HepG2 (cell line): ENCODE measurements around the gene ARFGAP3. TPM values are rescaled to one million over a fixed set of nuclear protein-coding genes. Genes with fewer than 3 reads are reported as not detected.

Experiments
- ATAC-seq: fragments of 200-7000 bp; cut with Tn5 transposase; 3 replicates; pipeline ENCODE4 v1.9.1; 2020; ENCODE audit warnings: mild to moderate bottlenecking, moderate library complexity
- BruUV-seq: library from RNA; stranded (reverse); fragments of 400-500 nt; replicated peaks from 2 replicates; lab custom pipeline; 2021; lab: Mats Ljungman, UMichigan
- CTCF ChIA-PET: fragments of 300-600 bp; formaldehyde crosslinking; extraction: SDS; loops from one replicate; lab custom pipeline; 2021; ENCODE audit warnings: low total read pairs, inconsistent platforms, low intra/inter-chr PET ratio; lab: Yijun Ruan, JAX
- POLR2A ChIA-PET: fragments of 350-600 bp; sonication (Branson Sonifier 250); formaldehyde crosslinking; loops from one replicate; lab custom pipeline; 2020; ENCODE audit warnings: antibody characterized with exemption, inconsistent platforms; lab: Yijun Ruan, JAX
- DNase-seq: peaks from one replicate; pipeline ENCODE4 v3.0.0-alpha.2; 2015; ENCODE audit warnings: low spot score
- FAIRE-seq: peaks from 3 replicates; lab custom pipeline; 2011; peaks lifted over from hg19 to GRCh38; lab: Jason Lieb, UNC
- H2AFZ ChIP-seq: one replicate; pipeline ENCODE4 v1.6.1; 2011; ENCODE audit warnings: low read length, inconsistent platforms
- H3K27ac ChIP-seq: fragments of 300-600 bp; 3 replicates; pipeline ENCODE4 v1.8.0; 2011; ENCODE audit warnings: mixed run types, mild to moderate bottlenecking, mixed read lengths, low read length, inconsistent platforms; ENCODE audit not compliant: insufficient read depth; ENCODE audit errors: extremely low read length
- H3K27me3 ChIP-seq, 2 experiments: fragments of 200-600 bp in 1 of 2; 2 replicates in 1 of 2; 3 replicates in 1 of 2; pipeline versions ENCODE4 v1.6.0 to v1.8.0; 2011; ENCODE audit warnings: low read length in 2 of 2, mild to moderate bottlenecking in 2 of 2, moderate library complexity in 2 of 2, inconsistent platforms in 1 of 2; ENCODE audit not compliant: insufficient read depth in 2 of 2, control insufficient read depth in 1 of 2
- H3K36me3 ChIP-seq, 2 experiments: fragments of 200-600 bp in 1 of 2; replicated peaks in 1 of 2; 2 replicates in 1 of 2; 3 replicates in 1 of 2; pipeline versions ENCODE4 v1.5.1 to v1.8.0; 2011; ENCODE audit warnings: low read length in 2 of 2, inconsistent platforms in 1 of 2; ENCODE audit not compliant: insufficient read depth in 2 of 2, control insufficient read depth in 1 of 2
- H3K4me1 ChIP-seq: 2 replicates; pipeline ENCODE4 v1.5.1; 2012; ENCODE audit warnings: low read length, inconsistent platforms; ENCODE audit not compliant: insufficient read depth
- H3K4me2 ChIP-seq: 2 replicates; pipeline ENCODE4 v1.6.0; 2011; ENCODE audit warnings: low read depth, low read length, inconsistent platforms
- H3K4me3 ChIP-seq, 3 experiments: fragments of 200-600 bp in 1 of 3; sonication (generic), shearing (Covaris generic) in 1 of 3; replicated peaks in 1 of 3; 2 replicates each; pipeline ENCODE4 v1.5.1; 2011 to 2016; ENCODE audit warnings: low read length in 3 of 3, inconsistent platforms in 2 of 3, low read depth in 2 of 3, mild to moderate bottlenecking in 2 of 3, control low read depth in 1 of 3, mixed read lengths in 1 of 3; ENCODE audit not compliant: insufficient read depth in 1 of 3
- H3K79me2 ChIP-seq: one replicate; pipeline ENCODE4 v1.6.1; 2011; ENCODE audit warnings: low read length, inconsistent platforms; ENCODE audit not compliant: insufficient read depth
- H3K9ac ChIP-seq: 2 replicates; pipeline ENCODE4 v1.6.0; 2011; ENCODE audit warnings: mild to moderate bottlenecking, low read depth, low read length, inconsistent platforms; ENCODE audit not compliant: insufficient read depth
- H3K9me3 ChIP-seq: 2 replicates; pipeline ENCODE4 v1.5.1; 2012; ENCODE audit warnings: mild to moderate bottlenecking, low read length
- H4K20me1 ChIP-seq: 2 replicates; pipeline ENCODE4 v1.6.0; 2011; ENCODE audit warnings: inconsistent platforms, mild to moderate bottlenecking, low read length, moderate library complexity; ENCODE audit not compliant: insufficient read depth
- ATF3 ChIP-seq: sonication (generic); formaldehyde crosslinking; IDR thresholded peaks from 2 replicates; pipeline ENCODE4 v1.4.0; 2020; ENCODE audit warnings: missing genetic modification reagents
- IRF9 ChIP-seq: sonication (generic); formaldehyde crosslinking; IDR thresholded peaks from 2 replicates; pipeline ENCODE4 v1.8.0; 2022; ENCODE audit warnings: missing genetic modification reagents, mild to moderate bottlenecking, borderline replicate concordance
- ZBED4 ChIP-seq: sonication (generic); formaldehyde crosslinking; IDR thresholded peaks from 2 replicates; pipeline ENCODE4 v1.4.0; 2020; ENCODE audit warnings: missing genetic modification reagents, borderline replicate concordance
- ZBTB46 ChIP-seq: sonication (generic); formaldehyde crosslinking; IDR thresholded peaks from 2 replicates; pipeline ENCODE4 v1.4.0; 2020; ENCODE audit warnings: mild to moderate bottlenecking, missing genetic modification reagents, borderline replicate concordance
- ZNF124 ChIP-seq: sonication (generic); formaldehyde crosslinking; IDR thresholded peaks from 2 replicates; pipeline ENCODE4 v1.4.0; 2020; ENCODE audit warnings: missing genetic modification reagents
- ZNF280D ChIP-seq: sonication (generic); formaldehyde crosslinking; IDR thresholded peaks from 2 replicates; pipeline ENCODE4 v1.5.1; 2020; ENCODE audit warnings: mild to moderate bottlenecking, missing genetic modification reagents
- ZNF629 ChIP-seq: sonication (generic); formaldehyde crosslinking; conservative IDR thresholded peaks from 2 replicates; pipeline ENCODE4 v1.5.0; 2020; ENCODE audit warnings: missing genetic modification reagents
- WGBS: methylation state at CpG from one replicate; pipeline ENCODE4 v1.1.6; 2017; ENCODE audit warnings: low lambda C conversion rate; 5-methylcytosine and 5-hydroxymethylcytosine counted together
- in situ Hi-C: cut with HindIII; loops from 2 replicates; pipeline ENCODE4 v1.10.0; 2017; ENCODE audit warnings: low pct_unique_long_range_greater_than_20kb; ENCODE audit not compliant: extremely low pct_ligation_motif_present
- intact Hi-C: fragments of 100-400 bp; cut with micrococcal nuclease; formaldehyde crosslinking; loops from one replicate; pipeline ENCODE4 v1.10.0; 2022; ENCODE audit not compliant: unreplicated experiment
- polyA plus RNA-seq, 8 experiments: library from polyadenylated mRNA; depleted of rRNA in 3 of 8; stranded (reverse) in 7 of 8; unstranded in 1 of 8; fragments of >200 nt; fragmentation: Illumina TruSeq in 4 of 8; extraction: Trizol in 4 of 8; gene quantifications; 2 replicates each; pipeline versions ENCODE4 v1.2.1 to v1.2.3, GENCODE V29; 2011 to 2016; ENCODE audit warnings: low read depth in 4 of 8, missing spikeins in 1 of 8, mixed read lengths in 1 of 8; ENCODE audit not compliant: insufficient read depth in 1 of 8
- total RNA-seq, 5 experiments: library from RNA; depleted of rRNA; stranded (reverse); fragments of >200 nt; fragmentation: Illumina TruSeq; extraction: Trizol; gene quantifications; 2 replicates each; pipeline ENCODE4 v1.2.3, GENCODE V29; 2016; ENCODE audit warnings: low read depth in 1 of 5

ARFGAP3 gene
- total and polyA plus RNA-seq, 2 of the 13 experiments (the other 11 are each of a cell fraction or from before 2014, with no cell fraction given) = 41.7 to 61.6 TPM

DNA sequence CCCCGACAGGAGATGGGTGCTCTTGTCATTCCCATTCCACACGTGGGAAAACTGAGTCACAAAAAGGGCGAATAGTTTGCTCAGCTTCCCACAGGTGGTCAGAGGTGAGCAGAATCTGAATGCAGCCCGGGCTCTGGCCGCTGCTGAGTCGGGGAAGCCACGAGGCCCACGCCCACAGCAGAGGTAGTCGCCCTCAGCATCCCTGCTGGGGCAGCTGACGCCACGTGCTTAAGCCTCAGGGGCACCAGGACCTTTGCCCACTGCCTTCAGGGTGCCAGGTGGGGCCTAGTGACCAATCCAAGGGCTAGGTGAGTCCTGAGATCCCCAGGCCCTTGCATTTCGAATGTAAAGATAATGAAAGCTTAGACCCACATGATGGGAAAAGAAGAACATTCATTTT is 24.2 kb upstream of the ARFGAP3 start:
- H3K79me2 ChIP-seq = no peaks in the 10 kb centered on the region
- no peak for DNase-seq
- H3K4me3 ChIP-seq = no peak overlapping the region
- 97% methylated on average over 8 of the region's 12 CpGs for WGBS
- TF ChIP-seq ZNF629 (0 out of 2 replicates have a peak, but pooled peaks have one; percentile 13), ATF3 (no peak)
- TF ChIP-seq, all 625 proteins: peak for 1
- ChIA-PET POLR2A (no interaction called here), CTCF (no interaction called here)
- H3K4me2 ChIP-seq = no peak overlapping the region
- FAIRE-seq = no peak
- no peaks in the 10 kb centered on the region for H3K4me1 ChIP-seq
- H3K36me3 ChIP-seq = peaks cover 59 to 100% of the 10 kb centered on the region in 2 experiments
- in situ Hi-C loops (no loop called here), intact Hi-C loops (no loop called here)
- H3K27me3 ChIP-seq = no peaks in the 10 kb centered on the region
- BruUV-seq = no TSS peak
- H4K20me1 ChIP-seq = no peaks in the 10 kb centered on the region
- H3K9me3 ChIP-seq = no peaks in the 10 kb centered on the region
- H3K27ac ChIP-seq = no peak overlapping the region
- H3K9ac ChIP-seq = no peak overlapping the region
- no peak overlapping the region for H2AFZ ChIP-seq
- ATAC-seq = no peak

GRCh38 chr22:42880815-42881214 is 23.7 kb upstream of the ARFGAP3 start:
- ATAC-seq = peak; percentile 20; the same call in 1 of the 3 replicates
- H4K20me1 ChIP-seq = no peaks in the 10 kb centered on the region
- 83% methylated on average over 1 of the region's 8 CpGs for WGBS
- in situ Hi-C loops (no loop called here), intact Hi-C loops (no loop called here)
- H3K9ac ChIP-seq = no peak overlapping the region
- no peak overlapping the region for H3K27ac ChIP-seq
- H3K9me3 ChIP-seq = no peaks in the 10 kb centered on the region
- H3K27me3 ChIP-seq = no peaks in the 10 kb centered on the region
- no peak for DNase-seq
- no peak overlapping the region for H2AFZ ChIP-seq
- no TSS peak for BruUV-seq
- no peaks in the 10 kb centered on the region for H3K79me2 ChIP-seq
- H3K4me2 ChIP-seq = no peak overlapping the region
- ChIA-PET CTCF (no interaction called here), POLR2A (no interaction called here)
- peaks cover 61 to 100% of the 10 kb centered on the region in 2 experiments for H3K36me3 ChIP-seq
- no peak overlapping the region for H3K4me3 ChIP-seq
- H3K4me1 ChIP-seq = no peaks in the 10 kb centered on the region
- FAIRE-seq = no peak
- TF ChIP-seq ZNF280D (CRISPR knock-in tag) (no peak), ZBED4 (CRISPR knock-in tag) (no peak), IRF9 (CRISPR knock-in tag) (no peak), ZBTB46 (CRISPR knock-in tag) (no peak), ZNF124 (CRISPR knock-in tag) (no peak)
